Mucosa of descending colon (tissue), 3 donors: ENCODE measurements around the gene PHPT1. TPM values are rescaled to one million over a fixed set of nuclear protein-coding genes. Genes with fewer than 3 reads are reported as not detected.

Experiments
- ATAC-seq: fragments of 200-7000 bp; cut with Tn5 transposase; one replicate; pipeline ENCODE4 v1.9.1; 2020; ENCODE audit warnings: mild to moderate bottlenecking, moderate library complexity
- DNase-seq, 3 donors: peaks; one replicate each; pipeline ENCODE4 v3.0.0-alpha.2; 2020
- H3K36me3 ChIP-seq: fragments of 200-600 bp; one replicate; pipeline ENCODE4 v1.8.0; 2021; ENCODE audit warnings: low read depth, mild to moderate bottlenecking
- H3K4me1 ChIP-seq: fragments of 200-600 bp; one replicate; pipeline ENCODE4 v1.8.0; 2021; ENCODE audit warnings: low read depth, mild to moderate bottlenecking
- H3K4me3 ChIP-seq: fragments of 200-600 bp; one replicate; pipeline ENCODE4 v1.8.0; 2021; ENCODE audit warnings: mild to moderate bottlenecking
- H3K9me3 ChIP-seq: fragments of 200-600 bp; one replicate; pipeline ENCODE4 v1.8.0; 2021; ENCODE audit warnings: mild to moderate bottlenecking
- CTCF ChIP-seq: fragments of 200-600 bp; IDR thresholded peaks from one replicate; pipeline ENCODE4 v1.8.0; 2022; ENCODE audit warnings: antibody characterized with exemption, mild to moderate bottlenecking
- intact Hi-C, 2 donors: fragments of 100-400 bp; cut with DNase I in 1 of 2; cut with micrococcal nuclease in 1 of 2; formaldehyde crosslinking; loops; one replicate each; pipeline versions ENCODE4 v1.11.0 to v1.11.1; 2022; cut with DNase I, micrococcal nuclease
- total RNA-seq, 3 donors: library from RNA; stranded (reverse); fragmentation: NEBNext Ultra II Directional in 2 of 3; extraction: Animal tissue kit (Norgen Biotek cat#: 25700) in 2 of 3; gene quantifications; one replicate each; pipeline versions ENCODE4 v1.2.1 to v1.2.4, GENCODE V29; 2021 to 2023
- donor health status: DM: no; HTN: no; CAD: no; lungs with moderate emphysema.
- donor health status: DM: no; HTN: no; CAD: no.
- donor health status: DM: no; HTN: yes; CAD: no.

PHPT1 gene
- total RNA-seq, 3 donors from 2014 or later: 96.4 to 163 (median 102) TPM

- intact Hi-C loops: no loop called here
- DNase-seq: peak in 1 of 3 donors; percentile 41
- no peaks in the 10 kb centered on the region for H3K36me3 ChIP-seq
- H3K9me3 ChIP-seq: no peaks in the 10 kb centered on the region
- peaks cover 36% of the 10 kb centered on the region for H3K4me1 ChIP-seq
- TF ChIP-seq CTCF: no peak
- no peak overlapping the region for H3K4me3 ChIP-seq
- no peak for ATAC-seq
Observed at GRCh38 chr9:136804509-136805206, 44.6 kb upstream of the PHPT1 start.

GRCh38 chr9:136805207-136805740 is 43.9 kb upstream of the PHPT1 start:
- Histone ChIP-seq H3K9me3 (no peaks in the 10 kb centered on the region), H3K4me3 (no peak overlapping the region), H3K4me1 (peaks cover 37% of the 10 kb centered on the region), H3K36me3 (no peaks in the 10 kb centered on the region)
- intact Hi-C loops: no loop called here
- ATAC-seq: no peak
- TF ChIP-seq CTCF: no peak
- peak in 1 of 3 donors; percentile 46 for DNase-seq

- H3K9me3 ChIP-seq: no peaks in the 10 kb centered on the region
- intact Hi-C loops: no loop called here
- DNase-seq (peak in 1 of 3 donors; percentile 49), ATAC-seq (no peak)
- peaks cover 33% of the 10 kb centered on the region for H3K4me1 ChIP-seq
- H3K36me3 ChIP-seq: peaks cover 2% of the 10 kb centered on the region
- no peak for TF ChIP-seq CTCF
- H3K4me3 ChIP-seq: no peak overlapping the region
Observed at GRCh38 chr9:136806067-136806466, 43.1 kb upstream of the PHPT1 start.

GRCh38 chr9:136806631-136807201 is 42.5 kb upstream of the PHPT1 start:
- Histone ChIP-seq H3K9me3 (no peaks in the 10 kb centered on the region), H3K4me3 (no peak overlapping the region), H3K4me1 (peaks cover 30% of the 10 kb centered on the region), H3K36me3 (peaks cover 4% of the 10 kb centered on the region)
- DNase-seq (peak in 1 of 3 donors; percentile 55), ATAC-seq (peak; percentile 4)
- intact Hi-C loops: no loop called here
- no peak for TF ChIP-seq CTCF

GRCh38 chr9:136807281-136808074 is 41.7 kb upstream of the PHPT1 start, which contains the start of gene RABL6:
RABL6 (plus strand) TSS chr9:136807948; CDS start chr9:136808197, 249 bp downstream.
- peaks cover 4% of the 10 kb centered on the region for H3K36me3 ChIP-seq
- no peaks in the 10 kb centered on the region for H3K9me3 ChIP-seq
- no peak for TF ChIP-seq CTCF
- DNase-seq: peak; percentile 76 to 88 (median 84)
- peak; percentile 92 for ATAC-seq
- H3K4me1 ChIP-seq: peaks cover 30% of the 10 kb centered on the region
- H3K4me3 ChIP-seq: peak within 1 kb of the TSS; percentile 93
- intact Hi-C loops: no loop called here
